ENCODE data around the gene HEATR5A.

DNA sequence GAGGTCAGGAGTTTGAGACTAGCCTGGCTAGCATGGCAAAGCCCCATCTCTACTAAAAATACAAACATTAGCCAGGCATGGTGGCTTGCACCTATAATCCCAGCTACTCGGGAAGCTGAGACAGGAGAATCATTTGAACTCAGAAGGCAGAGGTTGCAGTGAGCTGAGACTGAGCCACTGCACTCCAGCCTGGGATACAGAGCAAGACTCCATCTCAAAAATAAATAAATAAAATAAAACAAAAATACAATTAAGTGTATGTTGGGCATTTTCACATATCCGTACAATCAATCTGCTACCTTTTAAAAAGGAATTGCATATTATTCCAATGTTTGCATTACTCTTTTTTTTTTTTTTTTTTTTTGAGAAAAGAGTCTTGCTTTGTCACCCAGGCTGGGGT is 165.1 kb downstream of the HEATR5A start:
- TF ChIP-seq CTCF (optimal IDR thresholded peaks at IDR 0.05 in 1 of 3, IDR thresholded peaks at IDR 0.05 in 1 of 3, conservative IDR thresholded peaks at IDR 0.05 in 1 of 3; ENCODE audit: extremely low read depth in 1 of 3, insufficient read depth in 2 of 3, low read length in 3 of 3) (no peak), EZH2 (IDR thresholded peaks at IDR 0.05; ENCODE audit: low read length) (no peak)

Measured in keratinocyte (primary cell).